Neural progenitor cell (in vitro differentiated cells): ENCODE measurements around the gene USP15.

Source experiments
- EZH2phosphoT487 ChIP-seq: fragments of 200-600 bp; sonication (generic); IDR thresholded peaks from 2 replicates; pipeline ENCODE4 v1.6.1; 2017; ENCODE audit warnings: antibody characterized with exemption
- TF ChIP-seq, protein P1 (sequence below): fragments of 200-600 bp; sonication (generic); IDR thresholded peaks from 2 replicates; pipeline ENCODE4 v1.5.1; 2017; ENCODE audit warnings: antibody characterized with exemption, mild to moderate bottlenecking

- TF ChIP-seq, protein P1, sequence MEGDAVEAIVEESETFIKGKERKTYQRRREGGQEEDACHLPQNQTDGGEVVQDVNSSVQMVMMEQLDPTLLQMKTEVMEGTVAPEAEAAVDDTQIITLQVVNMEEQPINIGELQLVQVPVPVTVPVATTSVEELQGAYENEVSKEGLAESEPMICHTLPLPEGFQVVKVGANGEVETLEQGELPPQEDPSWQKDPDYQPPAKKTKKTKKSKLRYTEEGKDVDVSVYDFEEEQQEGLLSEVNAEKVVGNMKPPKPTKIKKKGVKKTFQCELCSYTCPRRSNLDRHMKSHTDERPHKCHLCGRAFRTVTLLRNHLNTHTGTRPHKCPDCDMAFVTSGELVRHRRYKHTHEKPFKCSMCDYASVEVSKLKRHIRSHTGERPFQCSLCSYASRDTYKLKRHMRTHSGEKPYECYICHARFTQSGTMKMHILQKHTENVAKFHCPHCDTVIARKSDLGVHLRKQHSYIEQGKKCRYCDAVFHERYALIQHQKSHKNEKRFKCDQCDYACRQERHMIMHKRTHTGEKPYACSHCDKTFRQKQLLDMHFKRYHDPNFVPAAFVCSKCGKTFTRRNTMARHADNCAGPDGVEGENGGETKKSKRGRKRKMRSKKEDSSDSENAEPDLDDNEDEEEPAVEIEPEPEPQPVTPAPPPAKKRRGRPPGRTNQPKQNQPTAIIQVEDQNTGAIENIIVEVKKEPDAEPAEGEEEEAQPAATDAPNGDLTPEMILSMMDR: no peak
- TF ChIP-seq EZH2phosphoT487: no peak
Measured at GRCh38 chr12:62232143-62232729, 28.0 kb upstream of the USP15 start.
